ENCODE results near the gene KANSL3. TPM values are rescaled to one million over a fixed set of nuclear protein-coding genes. Genes with fewer than 3 reads are reported as not detected.

Gene KANSL3
- total and polyA plus RNA-seq, 9 donors = 28.0 to 55.7 (median 47.0) TPM

GRCh38 chr2:96651793-96652192 is 13.7 kb upstream of the KANSL3 start:
- intact Hi-C loops (cut with DNase I) = no loop called here
- peak in 1 of 5 donors; percentile 10 for DNase-seq
- Histone ChIP-seq H3K36me3 (no peaks in the 10 kb centered on the region), H3K27ac (no peak overlapping the region), H3K4me1 (ENCODE audit: insufficient read depth) (no peaks in the 10 kb centered on the region), H3K27me3 (no peaks in the 10 kb centered on the region), H3K4me3 (no peak overlapping the region), H3K9me3 (no peaks in the 10 kb centered on the region)
- TF ChIP-seq EP300 (IDR thresholded peaks at IDR 0.05) (no peak), POLR2A (IDR thresholded peaks at IDR 0.05) (no peak), CTCF (IDR thresholded peaks at IDR 0.05) (no peak)
- 92 to 95% (median 93%) methylated on average over 8 of the region's 8 CpGs for WGBS, 3 donors

GRCh38 chr2:96649342-96649741 is 11.2 kb upstream of the KANSL3 start:
- Histone ChIP-seq H3K27me3 (no peaks in the 10 kb centered on the region), H3K27ac (no peak overlapping the region), H3K4me3 (no peak overlapping the region), H3K36me3 (no peaks in the 10 kb centered on the region), H3K4me1 (ENCODE audit: insufficient read depth) (no peaks in the 10 kb centered on the region), H3K9me3 (no peaks in the 10 kb centered on the region)
- 100% methylated on average over 1 of the region's 1 CpG for WGBS, 3 donors
- peak in 1 of 5 donors; percentile 16 for DNase-seq
- TF ChIP-seq CTCF (IDR thresholded peaks at IDR 0.05) = no peak
- no peak for TF ChIP-seq POLR2A (IDR thresholded peaks at IDR 0.05)
- TF ChIP-seq EP300 (IDR thresholded peaks at IDR 0.05) = no peak
- intact Hi-C loops (cut with DNase I) = loop anchor here in 1 of 4 donors (10.0 kb wide), 1 partner anchor 95 kb away; the partner anchor contains the start of gene LMAN2L

- H3K27ac ChIP-seq = no peak overlapping the region
- intact Hi-C loops (cut with DNase I) = loop anchor here in 1 of 4 donors (10.0 kb wide), 1 partner anchor 96 kb away; the partner anchor contains the start of gene LMAN2L
- no peaks in the 10 kb centered on the region for H3K9me3 ChIP-seq
- no peaks in the 10 kb centered on the region for H3K4me1 ChIP-seq (ENCODE audit: insufficient read depth)
- H3K27me3 ChIP-seq = no peaks in the 10 kb centered on the region
- TF ChIP-seq CTCF (IDR thresholded peaks at IDR 0.05) (no peak), EP300 (IDR thresholded peaks at IDR 0.05) (no peak), POLR2A (IDR thresholded peaks at IDR 0.05) (no peak)
- no peaks in the 10 kb centered on the region for H3K36me3 ChIP-seq
- WGBS, 3 donors = 92 to 98% (median 93%) methylated on average over 7 of the region's 7 CpGs
- DNase-seq = peak in 1 of 5 donors; percentile 7
- H3K4me3 ChIP-seq = no peak overlapping the region
Observed at GRCh38 chr2:96648306-96648930, 10.3 kb upstream of the KANSL3 start.

GRCh38 chr2:96647681-96648080 is 9.6 kb upstream of the KANSL3 start:
- Histone ChIP-seq H3K27me3 (no peaks in the 10 kb centered on the region), H3K4me3 (no peak overlapping the region), H3K9me3 (no peaks in the 10 kb centered on the region), H3K36me3 (no peaks in the 10 kb centered on the region), H3K4me1 (ENCODE audit: insufficient read depth) (peaks cover 2% of the 10 kb centered on the region), H3K27ac (no peak overlapping the region)
- TF ChIP-seq CTCF (IDR thresholded peaks at IDR 0.05) (no peak), EP300 (IDR thresholded peaks at IDR 0.05) (no peak), POLR2A (IDR thresholded peaks at IDR 0.05) (no peak)
- WGBS, 3 donors = 93 to 95% (median 94%) methylated on average over 6 of the region's 6 CpGs
- peak in 1 of 5 donors; percentile 9 for DNase-seq
- intact Hi-C loops (cut with DNase I) = loop anchor here in 1 of 4 donors (10.0 kb wide), 1 partner anchor 97 kb away; the partner anchor contains the start of gene LMAN2L
